Measurements from ENCODE around the gene PIH1D1.

DNA sequence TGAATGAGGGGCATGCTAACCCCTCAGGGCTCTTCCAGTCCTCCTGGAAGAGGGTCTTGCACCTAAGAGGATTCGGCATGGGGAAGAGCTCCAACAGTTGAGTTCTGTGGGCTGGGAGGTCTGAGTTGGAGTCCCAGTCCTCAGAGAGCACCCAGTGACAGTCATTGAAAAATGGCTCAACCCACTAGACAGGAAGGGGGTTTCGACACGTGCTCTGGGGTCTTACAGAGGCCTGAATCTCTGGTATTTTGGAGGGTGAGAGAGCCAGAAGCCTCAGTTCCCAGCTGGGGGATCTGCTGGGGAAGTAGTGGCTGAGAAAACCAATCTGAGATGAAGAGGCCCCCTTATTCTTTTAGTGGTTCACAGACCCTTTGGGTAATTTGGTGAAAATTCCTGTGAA lies 37.4 kb downstream of the PIH1D1 start:
- TF ChIP-seq, protein P1, sequence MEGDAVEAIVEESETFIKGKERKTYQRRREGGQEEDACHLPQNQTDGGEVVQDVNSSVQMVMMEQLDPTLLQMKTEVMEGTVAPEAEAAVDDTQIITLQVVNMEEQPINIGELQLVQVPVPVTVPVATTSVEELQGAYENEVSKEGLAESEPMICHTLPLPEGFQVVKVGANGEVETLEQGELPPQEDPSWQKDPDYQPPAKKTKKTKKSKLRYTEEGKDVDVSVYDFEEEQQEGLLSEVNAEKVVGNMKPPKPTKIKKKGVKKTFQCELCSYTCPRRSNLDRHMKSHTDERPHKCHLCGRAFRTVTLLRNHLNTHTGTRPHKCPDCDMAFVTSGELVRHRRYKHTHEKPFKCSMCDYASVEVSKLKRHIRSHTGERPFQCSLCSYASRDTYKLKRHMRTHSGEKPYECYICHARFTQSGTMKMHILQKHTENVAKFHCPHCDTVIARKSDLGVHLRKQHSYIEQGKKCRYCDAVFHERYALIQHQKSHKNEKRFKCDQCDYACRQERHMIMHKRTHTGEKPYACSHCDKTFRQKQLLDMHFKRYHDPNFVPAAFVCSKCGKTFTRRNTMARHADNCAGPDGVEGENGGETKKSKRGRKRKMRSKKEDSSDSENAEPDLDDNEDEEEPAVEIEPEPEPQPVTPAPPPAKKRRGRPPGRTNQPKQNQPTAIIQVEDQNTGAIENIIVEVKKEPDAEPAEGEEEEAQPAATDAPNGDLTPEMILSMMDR (conservative IDR thresholded peaks at IDR 0.05; ENCODE audit: low read depth in 2 of 2), result no peak
- TF ChIP-seq POLR2AphosphoS5 (IDR thresholded peaks at IDR 0.05; ENCODE audit: low read depth) (no peak), EZH2phosphoT487 (IDR thresholded peaks at IDR 0.05; ENCODE audit: unreplicated experiment) (no peak)

All from GM23338 (cell line).